ENCODE results near the gene GSTO1.

Gene GSTO1

DNA sequence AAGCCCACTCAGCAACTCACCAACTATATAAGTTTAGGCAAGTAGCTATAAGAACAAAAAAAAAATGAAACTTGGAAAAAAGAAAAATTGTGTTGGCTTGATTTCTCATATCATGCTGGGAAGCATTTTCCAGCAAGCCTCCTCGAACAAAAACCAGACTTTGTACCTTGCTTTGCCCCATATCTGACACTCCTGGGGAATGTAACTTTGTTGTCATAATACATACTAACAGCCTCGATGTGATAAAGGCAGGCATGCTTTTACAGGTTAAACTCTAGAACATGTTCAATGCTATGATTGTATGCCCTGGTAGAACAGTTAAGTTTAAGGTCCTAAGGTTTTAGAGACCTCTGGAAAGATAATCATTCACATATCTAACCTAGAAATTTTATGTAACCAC is 34.2 kb upstream of the GSTO1 start:
- Histone ChIP-seq H3K36me3 (no peaks in the 10 kb centered on the region), H3K27me3 (peaks cover 0 to 3% of the 10 kb centered on the region in 2 donors), H3K4me1 (no peaks in the 10 kb centered on the region), H3K27ac (no peak overlapping the region), H3K9me3 (no peaks in the 10 kb centered on the region), H3K4me3 (no peak overlapping the region)
- intact Hi-C loops (cut with DNase I; ENCODE audit: low total_unique reads) = no loop called here
- DNase-seq = no peak
- TF ChIP-seq, protein P1, sequence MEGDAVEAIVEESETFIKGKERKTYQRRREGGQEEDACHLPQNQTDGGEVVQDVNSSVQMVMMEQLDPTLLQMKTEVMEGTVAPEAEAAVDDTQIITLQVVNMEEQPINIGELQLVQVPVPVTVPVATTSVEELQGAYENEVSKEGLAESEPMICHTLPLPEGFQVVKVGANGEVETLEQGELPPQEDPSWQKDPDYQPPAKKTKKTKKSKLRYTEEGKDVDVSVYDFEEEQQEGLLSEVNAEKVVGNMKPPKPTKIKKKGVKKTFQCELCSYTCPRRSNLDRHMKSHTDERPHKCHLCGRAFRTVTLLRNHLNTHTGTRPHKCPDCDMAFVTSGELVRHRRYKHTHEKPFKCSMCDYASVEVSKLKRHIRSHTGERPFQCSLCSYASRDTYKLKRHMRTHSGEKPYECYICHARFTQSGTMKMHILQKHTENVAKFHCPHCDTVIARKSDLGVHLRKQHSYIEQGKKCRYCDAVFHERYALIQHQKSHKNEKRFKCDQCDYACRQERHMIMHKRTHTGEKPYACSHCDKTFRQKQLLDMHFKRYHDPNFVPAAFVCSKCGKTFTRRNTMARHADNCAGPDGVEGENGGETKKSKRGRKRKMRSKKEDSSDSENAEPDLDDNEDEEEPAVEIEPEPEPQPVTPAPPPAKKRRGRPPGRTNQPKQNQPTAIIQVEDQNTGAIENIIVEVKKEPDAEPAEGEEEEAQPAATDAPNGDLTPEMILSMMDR (IDR thresholded peaks at IDR 0.05) = no peak

DNA sequence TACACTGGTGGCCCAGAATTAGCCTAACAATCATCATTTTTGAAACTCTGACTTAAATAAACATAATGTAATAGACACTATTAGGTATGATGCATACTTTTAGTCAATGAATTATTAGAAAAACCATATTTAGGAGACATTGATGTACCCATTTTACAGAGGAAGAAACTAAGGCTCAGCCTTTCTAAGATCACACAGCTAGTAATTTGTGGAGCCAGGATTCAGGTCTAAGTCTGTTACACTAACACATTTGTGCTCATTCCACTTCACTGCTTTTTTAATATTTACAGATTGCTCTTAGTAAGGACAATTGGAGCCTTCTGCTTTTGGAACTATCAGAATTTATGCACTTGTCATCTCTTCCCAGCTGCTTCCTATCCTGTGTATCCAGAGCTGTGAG is 31.4 kb upstream of the GSTO1 start:
- Histone ChIP-seq H3K4me1 (no peaks in the 10 kb centered on the region), H3K27me3 (peaks cover 0 to 3% of the 10 kb centered on the region in 2 donors), H3K27ac (no peak overlapping the region), H3K4me3 (no peak overlapping the region), H3K36me3 (no peaks in the 10 kb centered on the region), H3K9me3 (no peaks in the 10 kb centered on the region)
- TF ChIP-seq, protein P1 (IDR thresholded peaks at IDR 0.05) = no peak
- intact Hi-C loops (cut with DNase I; ENCODE audit: low total_unique reads) = no loop called here
- no peak for DNase-seq

GRCh38 chr10:104230490-104230889 is 24.2 kb upstream of the GSTO1 start:
- Histone ChIP-seq H3K27me3 (peaks cover 0 to 2% of the 10 kb centered on the region in 2 donors), H3K36me3 (no peaks in the 10 kb centered on the region), H3K9me3 (no peaks in the 10 kb centered on the region), H3K4me1 (peaks cover 0 to 17% (median 10%) of the 10 kb centered on the region in 4 donors), H3K4me3 (no peak overlapping the region), H3K27ac (no peak overlapping the region)
- intact Hi-C loops (cut with DNase I; ENCODE audit: low total_unique reads) = no loop called here
- no peak for DNase-seq
- TF ChIP-seq, protein P1 (IDR thresholded peaks at IDR 0.05) = no peak

DNA sequence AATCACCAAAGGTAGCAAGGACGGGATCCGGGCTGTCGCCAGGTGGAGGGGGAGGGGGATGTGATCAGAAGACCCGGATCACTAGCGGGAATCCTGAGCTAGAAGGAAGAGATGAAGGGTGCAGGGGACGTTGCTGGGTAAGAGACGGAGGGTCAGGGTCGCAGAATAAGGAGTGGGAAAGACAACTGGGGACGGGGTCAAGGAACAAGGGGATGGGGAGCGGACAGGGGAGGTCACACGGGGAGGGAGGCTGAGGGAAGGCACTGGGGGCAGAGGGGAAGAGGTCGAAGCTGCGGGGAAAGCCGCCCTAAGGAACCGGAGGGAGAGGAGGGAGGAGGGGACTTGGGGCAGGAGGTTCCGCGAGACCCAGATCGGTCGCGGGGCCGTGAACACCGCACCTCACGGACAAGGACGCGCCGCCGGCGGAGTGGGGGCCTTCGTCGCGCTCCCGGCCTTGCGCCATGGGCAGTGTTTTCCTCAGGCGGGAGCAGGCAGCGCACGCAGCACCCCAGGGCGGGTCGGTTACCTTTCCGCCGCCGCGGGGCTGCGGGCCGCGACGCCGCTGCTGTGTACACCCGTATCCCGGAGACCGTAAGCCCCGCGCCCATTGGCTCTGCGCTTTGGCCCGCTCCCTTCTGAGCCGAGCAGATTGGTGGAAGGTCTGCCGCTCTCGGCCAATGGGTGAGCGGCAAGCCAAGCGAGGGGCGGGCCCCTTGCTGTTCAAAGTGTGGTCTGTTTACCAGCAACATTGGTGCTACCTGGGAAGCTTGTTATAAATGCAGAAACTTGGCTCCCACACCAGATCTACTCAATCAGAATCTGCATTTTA is 22.7 kb upstream of the GSTO1 start, which contains the start of gene CFAP43:
Gene CFAP43 (minus strand): TSS at position 581 of the 829 bp plus-strand sequence. CDS start 118 bp downstream, at position 463.
- Histone ChIP-seq H3K9me3 (no peaks in the 10 kb centered on the region), H3K4me1 (peaks cover 0 to 17% (median 10%) of the 10 kb centered on the region in 4 donors), H3K27me3 (peaks cover 0 to 6% of the 10 kb centered on the region in 2 donors), H3K36me3 (no peaks in the 10 kb centered on the region), H3K4me3 (peak within 1 kb of the TSS; percentile 66 to 68), H3K27ac (peak within 1 kb of the TSS; percentile 37 to 45)
- TF ChIP-seq, protein P1 (IDR thresholded peaks at IDR 0.05) = no peak
- DNase-seq = peak; percentile 98
- intact Hi-C loops (cut with DNase I; ENCODE audit: low total_unique reads) = no loop called here

DNA sequence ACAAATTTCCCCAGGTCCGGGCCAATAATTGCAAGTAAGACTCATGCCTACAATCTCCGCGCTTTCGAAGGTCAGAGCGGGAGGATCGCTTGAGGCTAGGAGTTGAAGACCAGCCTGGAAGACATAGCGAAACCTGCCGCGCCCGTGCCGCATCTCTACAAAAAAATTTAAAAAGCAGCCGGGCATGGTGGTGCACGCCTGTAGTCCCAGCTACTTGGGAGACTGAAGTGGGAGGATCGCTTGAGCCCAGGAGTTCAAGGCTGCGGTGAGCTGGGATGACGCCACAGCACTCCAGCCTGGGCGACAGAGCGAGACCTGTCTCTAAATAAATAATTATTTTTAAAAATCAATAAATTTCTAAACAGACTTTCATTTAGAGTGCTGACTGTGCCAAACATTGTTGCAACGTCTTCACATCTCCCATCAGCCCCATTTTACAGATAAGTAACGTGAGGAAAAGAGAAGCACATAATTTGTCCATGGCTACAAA is 22.0 kb upstream of the GSTO1 start:
- intact Hi-C loops (cut with DNase I; ENCODE audit: low total_unique reads) = no loop called here

More for the DNA sequence above, 22.0 kb upstream of the GSTO1 start:
- TF ChIP-seq, protein P1 (IDR thresholded peaks at IDR 0.05) = no peak
- Histone ChIP-seq H3K27me3 (peaks cover 0 to 6% of the 10 kb centered on the region in 2 donors), H3K4me3 (peak overlapping the region; percentile 66 to 68), H3K4me1 (peaks cover 0 to 17% (median 10%) of the 10 kb centered on the region in 4 donors), H3K36me3 (no peaks in the 10 kb centered on the region), H3K9me3 (no peaks in the 10 kb centered on the region), H3K27ac (no peak overlapping the region)
- DNase-seq = no peak
